ENCODE measurements around the gene SLC44A1.

SLC44A1 gene

GRCh38 chr9:105275111-105275510, 30.7 kb downstream of the SLC44A1 start:
- no peak overlapping the region for H3K27ac ChIP-seq (replicated peaks)
- no peak for DNase-seq (ENCODE audit: low read depth in 1 of 2, low spot score in 1 of 2)
- TF ChIP-seq CTCF (IDR thresholded peaks at IDR 0.05; ENCODE audit: insufficient read depth, low read length) (no peak), REST (IDR thresholded peaks at IDR 0.05; ENCODE audit: insufficient replicate concordance, low read depth) (no peak), SPI1 (IDR thresholded peaks at IDR 0.05; ENCODE audit: borderline replicate concordance, low read depth) (no peak), GABPA (IDR thresholded peaks at IDR 0.05; ENCODE audit: low read depth) (no peak), POLR2AphosphoS5 (IDR thresholded peaks at IDR 0.05; ENCODE audit: low read depth) (no peak)
- H3K27me3 ChIP-seq (ENCODE audit: insufficient read depth, poor library complexity, severe bottlenecking) = no peaks in the 10 kb centered on the region
- no peak overlapping the region for H3K4me3 ChIP-seq (replicated peaks; ENCODE audit: insufficient read depth, low read length)

- no peaks in the 10 kb centered on the region for H3K27me3 ChIP-seq (ENCODE audit: insufficient read depth, poor library complexity, severe bottlenecking)
- TF ChIP-seq POLR2AphosphoS5 (IDR thresholded peaks at IDR 0.05; ENCODE audit: low read depth) = no peak
- no peak for TF ChIP-seq REST (IDR thresholded peaks at IDR 0.05; ENCODE audit: insufficient replicate concordance, low read depth)
- TF ChIP-seq CTCF (IDR thresholded peaks at IDR 0.05; ENCODE audit: insufficient read depth, low read length) = no peak
- no peak for TF ChIP-seq SPI1 (IDR thresholded peaks at IDR 0.05; ENCODE audit: borderline replicate concordance, low read depth)
- DNase-seq (ENCODE audit: low read depth in 1 of 2, low spot score in 1 of 2) = no peak
- no peak overlapping the region for H3K4me3 ChIP-seq (replicated peaks; ENCODE audit: insufficient read depth, low read length)
- no peak overlapping the region for H3K27ac ChIP-seq (replicated peaks)
Observed at GRCh38 chr9:105275938-105276337, 31.5 kb downstream of the SLC44A1 start.

GRCh38 chr9:105278751-105279150, 34.3 kb downstream of the SLC44A1 start:
- no peak overlapping the region for H3K27ac ChIP-seq (replicated peaks)
- H3K4me3 ChIP-seq (replicated peaks; ENCODE audit: insufficient read depth, low read length) = no peak overlapping the region
- no peak for TF ChIP-seq GABPA (IDR thresholded peaks at IDR 0.05; ENCODE audit: low read depth)
- no peak for TF ChIP-seq CTCF (IDR thresholded peaks at IDR 0.05; ENCODE audit: insufficient read depth, low read length)
- TF ChIP-seq POLR2AphosphoS5 (IDR thresholded peaks at IDR 0.05; ENCODE audit: low read depth) = no peak
- TF ChIP-seq REST (IDR thresholded peaks at IDR 0.05; ENCODE audit: insufficient replicate concordance, low read depth) = no peak
- no peak for TF ChIP-seq SPI1 (IDR thresholded peaks at IDR 0.05; ENCODE audit: borderline replicate concordance, low read depth)
- no peaks in the 10 kb centered on the region for H3K27me3 ChIP-seq (ENCODE audit: insufficient read depth, poor library complexity, severe bottlenecking)
- no peak for DNase-seq (ENCODE audit: low read depth in 1 of 2, low spot score in 1 of 2)
